ENCODE results near the gene MRFAP1.
"Not testable (repeated sequence)": the region's sequence is repeated elsewhere in the genome, so short reads cannot be mapped to it uniquely, and the experiment has no call there.

Gene MRFAP1

DNA sequence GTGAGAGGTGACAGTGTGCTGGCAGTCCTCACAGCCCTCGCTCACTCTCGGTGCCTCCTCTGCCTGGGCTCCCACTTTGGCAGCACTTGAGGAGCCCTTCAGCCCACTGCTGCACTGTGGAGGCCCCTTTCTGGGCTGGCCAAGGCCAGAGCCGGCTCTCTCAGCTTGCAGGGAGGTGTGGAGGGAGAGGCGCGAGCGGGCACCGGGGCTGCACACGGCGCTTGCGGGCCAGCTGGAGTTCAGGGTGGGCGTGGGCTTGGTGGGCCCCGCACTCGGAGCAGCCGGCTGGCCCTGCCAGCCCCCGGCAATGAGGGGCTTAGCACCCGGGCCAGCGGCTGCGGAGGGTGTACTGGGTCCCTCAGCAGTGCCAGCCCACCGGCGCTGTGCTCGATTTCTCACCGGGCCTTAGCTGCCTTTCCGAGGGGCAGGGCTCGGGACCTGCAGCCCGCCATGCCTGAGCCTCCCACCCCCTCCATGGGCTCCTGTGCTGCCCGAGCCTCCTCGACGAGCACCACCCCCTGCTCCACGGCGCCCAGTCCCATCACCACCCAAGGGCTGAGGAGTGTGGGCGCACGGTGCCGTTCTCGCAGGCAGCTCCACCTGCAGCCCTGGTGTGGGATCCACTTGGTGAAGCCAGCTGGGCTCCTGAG lies 32.2 kb downstream of the MRFAP1 start:
- not testable (repeated sequence) for DNase-seq

DNA sequence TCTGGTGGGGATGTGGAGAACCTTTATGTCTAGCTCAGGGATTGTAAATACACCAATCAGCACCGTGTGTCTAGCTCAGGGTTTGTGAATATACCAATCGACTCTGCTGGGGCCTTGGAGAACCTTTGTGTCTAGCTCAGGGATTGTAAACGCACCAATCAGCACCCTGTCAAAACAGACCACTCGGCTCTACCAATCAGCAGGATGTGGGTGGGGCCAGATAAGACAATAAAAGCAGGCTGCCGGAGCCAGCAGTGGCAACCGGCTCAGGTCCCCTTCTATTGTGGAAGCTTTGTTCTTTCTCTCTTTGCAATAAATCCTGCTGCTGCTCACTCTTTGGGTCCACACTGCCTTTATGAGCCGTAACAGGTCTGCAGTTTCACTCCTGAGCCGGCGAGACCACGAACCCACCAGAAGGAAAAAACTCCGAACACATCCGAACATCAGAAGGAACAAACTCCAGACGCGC lies 32.7 kb downstream of the MRFAP1 start:
- peak; percentile 50 for DNase-seq

DNA sequence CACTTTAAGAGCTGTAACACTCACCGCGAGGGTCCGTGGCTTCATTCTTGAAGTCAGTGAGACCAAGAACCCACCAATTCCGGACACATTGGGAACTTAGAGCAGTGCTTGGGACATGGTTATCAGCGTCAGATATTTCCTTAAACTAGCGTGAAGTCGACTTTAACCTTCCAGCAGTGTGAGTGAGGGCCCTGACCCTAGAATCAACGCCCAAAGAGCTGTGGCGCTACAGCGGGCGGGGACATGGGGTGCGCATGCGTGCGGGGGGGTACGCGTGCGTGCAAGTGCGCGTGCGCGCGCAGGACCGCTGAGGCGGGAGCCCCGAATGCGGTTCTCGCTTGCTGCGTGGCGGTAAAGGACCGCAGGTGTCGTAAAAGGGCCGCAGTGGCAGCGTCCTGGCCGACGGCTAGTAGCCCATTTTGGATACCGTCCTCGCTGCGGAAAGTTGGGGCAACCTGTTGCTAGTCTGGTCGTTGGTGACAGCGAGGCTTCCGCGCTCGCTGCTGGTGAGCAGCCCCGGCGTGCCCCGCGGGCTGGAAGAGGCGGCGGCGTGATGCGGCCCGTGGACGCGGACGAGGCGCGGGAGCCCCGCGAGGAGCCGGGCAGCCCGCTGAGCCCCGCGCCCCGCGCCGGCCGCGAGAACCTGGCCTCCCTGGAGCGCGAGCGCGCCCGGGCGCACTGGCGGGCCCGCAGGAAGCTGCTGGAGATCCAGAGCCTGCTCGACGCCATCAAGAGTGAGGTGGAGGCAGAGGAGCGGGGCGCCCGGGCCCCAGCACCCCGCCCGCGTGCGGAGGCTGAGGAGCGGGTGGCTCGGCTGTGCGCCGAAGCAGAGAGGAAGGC lies 33.4 kb downstream of the MRFAP1 start:
- peak; percentile 95 for DNase-seq

DNA sequence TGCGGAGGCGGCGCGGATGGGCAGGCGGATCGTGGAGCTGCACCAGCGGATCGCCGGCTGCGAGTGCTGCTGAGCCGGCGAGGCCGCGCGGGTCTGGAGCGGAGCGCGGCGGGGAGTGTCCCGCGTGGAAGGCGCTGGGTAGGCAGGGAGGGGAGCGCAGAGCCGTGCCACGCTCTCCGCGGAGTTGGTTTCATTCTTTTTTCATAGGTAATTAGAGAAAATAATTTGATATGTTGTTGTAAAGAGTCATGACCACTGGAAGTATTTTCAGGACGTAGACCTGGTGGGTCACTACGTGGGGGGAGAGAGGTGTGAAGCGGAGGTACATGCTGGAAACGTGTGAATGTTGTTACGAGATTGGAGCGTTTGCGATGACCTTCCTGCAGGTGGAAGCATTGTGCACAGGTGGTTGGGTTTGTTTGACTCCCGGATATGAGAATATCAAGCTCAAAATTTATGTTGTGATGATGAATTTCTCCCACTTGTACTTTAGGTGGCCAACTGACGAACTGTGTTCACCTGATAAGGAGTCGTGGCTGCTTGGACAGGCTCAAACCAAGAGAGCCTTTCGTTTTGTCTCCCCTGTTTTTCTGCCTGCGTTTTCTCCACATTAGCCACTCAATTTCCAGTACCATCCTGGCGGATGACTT lies 34.1 kb downstream of the MRFAP1 start:
- DNase-seq: peak; percentile 38

DNA sequence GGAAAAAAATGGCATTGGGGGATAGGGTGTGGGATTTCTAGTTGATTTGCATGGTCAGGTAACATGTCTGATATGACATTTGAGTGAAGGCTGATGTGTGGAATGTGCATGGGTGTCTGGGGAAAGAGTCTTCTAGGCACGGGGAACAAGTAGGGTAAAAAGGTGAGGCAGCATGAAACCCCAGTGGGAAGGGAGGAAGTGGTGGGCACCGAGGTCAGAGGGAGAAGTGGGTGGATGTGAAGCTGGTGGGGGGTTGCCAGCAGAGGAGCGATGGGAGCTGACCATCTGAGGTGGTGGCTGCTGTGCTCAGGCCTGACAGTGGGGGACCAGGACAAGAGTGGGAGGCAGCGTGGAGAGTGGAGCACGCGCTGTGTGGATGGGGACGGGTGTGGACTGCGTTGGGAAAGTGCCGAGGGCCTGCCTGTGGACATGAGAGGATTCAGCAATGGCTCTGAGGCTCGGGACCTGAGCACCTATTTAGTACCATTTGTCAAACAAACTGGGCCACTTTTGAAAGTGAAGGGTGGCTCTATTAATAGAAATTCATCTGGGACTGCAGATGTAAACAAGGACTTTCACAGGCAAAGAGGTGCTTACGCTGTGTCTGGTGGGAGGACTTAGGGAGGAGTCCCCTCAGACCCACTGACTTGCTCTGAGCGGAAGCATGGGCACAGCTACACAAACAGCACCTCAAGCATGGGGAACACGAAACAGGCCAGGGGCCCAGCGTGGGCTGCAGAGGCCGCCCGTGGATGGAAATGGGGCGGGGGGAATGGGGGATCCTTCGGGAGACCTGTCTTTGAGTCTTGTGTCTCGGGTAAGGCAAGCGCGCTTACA lies 36.5 kb downstream of the MRFAP1 start:
- DNase-seq: no peak

DNA sequence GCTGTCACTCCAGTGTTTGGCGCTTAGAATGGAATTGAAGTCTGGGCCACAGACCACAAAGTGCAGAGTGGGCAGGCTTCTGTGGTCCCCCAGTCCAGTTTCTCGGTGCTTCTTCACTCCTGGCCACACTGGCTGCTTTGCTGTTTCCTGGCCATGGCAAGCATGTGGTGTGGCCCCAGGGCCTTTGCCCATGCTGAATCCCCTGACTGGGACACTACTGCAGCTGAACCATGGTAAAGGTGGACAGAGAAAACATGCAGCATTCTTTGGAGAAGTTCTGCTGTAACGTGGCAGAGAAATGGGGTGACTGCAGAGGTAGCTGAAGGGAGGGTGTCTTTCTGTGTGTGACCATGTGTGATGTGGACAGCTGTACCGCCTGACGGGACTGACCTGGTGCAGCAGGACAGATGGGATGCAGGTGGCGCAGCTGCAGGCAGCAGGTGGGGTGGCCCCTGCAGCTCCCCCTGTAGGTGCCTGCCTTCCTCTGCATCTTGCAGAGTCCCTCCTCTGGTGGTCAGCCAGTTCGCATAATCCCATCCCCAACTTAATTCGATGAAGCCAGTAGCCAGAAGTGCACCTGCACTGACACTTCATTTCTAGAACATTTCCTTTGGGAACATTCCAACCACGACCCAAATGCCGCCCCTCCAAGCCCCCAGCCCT lies 40.0 kb downstream of the MRFAP1 start:
- no peak for DNase-seq

DNA sequence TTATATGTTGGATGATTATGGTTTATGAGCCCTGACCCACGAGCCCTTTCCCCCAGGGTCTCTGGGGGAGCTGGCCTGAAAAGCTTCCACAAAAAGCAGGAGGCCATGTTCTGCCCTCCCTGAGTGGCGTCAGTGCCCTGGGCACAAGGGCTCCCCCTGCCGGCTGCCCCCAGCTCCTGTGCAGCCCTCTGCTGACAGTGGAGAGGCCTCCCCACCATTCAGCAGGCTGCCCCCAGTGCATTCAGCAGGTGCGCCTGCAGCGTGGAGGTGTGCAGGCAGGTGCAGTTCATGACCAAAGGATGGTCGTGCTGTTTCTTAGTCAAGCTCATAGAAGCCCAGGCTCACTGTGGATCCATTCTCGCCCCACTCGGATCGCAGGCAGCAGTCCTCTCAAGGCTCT lies 40.7 kb downstream of the MRFAP1 start:
- no peak for DNase-seq

DNA sequence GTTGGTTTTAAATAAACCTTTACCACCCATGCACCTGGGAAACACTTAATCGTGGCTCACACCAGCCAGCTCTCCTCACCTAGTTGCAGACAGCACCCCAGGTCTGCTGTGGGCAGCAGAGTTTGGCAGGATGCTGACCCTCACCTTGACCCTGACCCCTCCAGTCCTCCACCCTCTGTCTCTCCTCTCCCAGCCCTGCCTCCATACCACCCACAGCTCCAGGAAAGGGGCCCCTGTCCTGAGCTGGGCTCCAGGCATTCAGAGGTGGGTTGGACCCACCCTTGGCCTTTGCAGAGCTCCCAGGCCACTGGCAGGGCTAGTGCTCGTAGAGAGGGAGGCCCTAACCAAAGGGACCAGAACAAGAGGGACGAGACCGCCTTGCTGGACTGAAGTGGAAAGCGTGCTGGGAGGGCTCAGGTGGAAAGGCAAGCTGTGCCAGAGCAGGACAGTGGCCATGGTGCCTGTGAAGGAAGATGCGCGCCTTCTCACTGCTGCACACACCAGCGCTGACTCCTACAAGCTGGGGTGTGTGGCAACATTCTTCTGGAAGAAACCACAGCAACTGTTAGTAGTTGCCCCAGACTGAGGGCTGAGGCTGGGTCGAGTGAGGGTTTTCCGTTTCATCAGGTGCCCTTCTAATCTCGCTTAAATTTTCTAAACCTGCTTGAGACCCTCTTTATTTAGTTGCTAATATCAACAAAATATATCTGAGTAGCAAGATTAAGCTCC lies 42.5 kb downstream of the MRFAP1 start:
- no peak for DNase-seq

DNA sequence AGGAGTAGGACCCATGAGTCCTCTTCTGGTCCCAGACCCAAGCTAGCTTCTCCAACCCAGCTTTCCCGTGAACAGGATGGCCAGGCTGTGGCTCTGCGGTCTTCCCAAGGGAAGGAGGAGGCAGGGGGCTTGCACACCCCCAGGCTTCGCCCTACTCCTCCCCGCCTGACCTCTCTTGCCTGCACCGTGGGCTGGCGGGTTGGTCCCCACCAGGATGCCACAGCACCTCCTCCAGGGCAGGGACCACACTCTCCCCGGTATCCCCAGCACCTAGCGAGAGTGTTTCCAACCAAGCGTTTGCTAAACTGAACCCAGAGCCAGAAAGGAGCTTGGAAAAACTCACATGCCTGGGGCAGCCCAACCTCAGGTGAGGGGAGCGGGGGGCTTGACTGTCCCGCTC lies 44.2 kb downstream of the MRFAP1 start:
- no peak for DNase-seq

DNA sequence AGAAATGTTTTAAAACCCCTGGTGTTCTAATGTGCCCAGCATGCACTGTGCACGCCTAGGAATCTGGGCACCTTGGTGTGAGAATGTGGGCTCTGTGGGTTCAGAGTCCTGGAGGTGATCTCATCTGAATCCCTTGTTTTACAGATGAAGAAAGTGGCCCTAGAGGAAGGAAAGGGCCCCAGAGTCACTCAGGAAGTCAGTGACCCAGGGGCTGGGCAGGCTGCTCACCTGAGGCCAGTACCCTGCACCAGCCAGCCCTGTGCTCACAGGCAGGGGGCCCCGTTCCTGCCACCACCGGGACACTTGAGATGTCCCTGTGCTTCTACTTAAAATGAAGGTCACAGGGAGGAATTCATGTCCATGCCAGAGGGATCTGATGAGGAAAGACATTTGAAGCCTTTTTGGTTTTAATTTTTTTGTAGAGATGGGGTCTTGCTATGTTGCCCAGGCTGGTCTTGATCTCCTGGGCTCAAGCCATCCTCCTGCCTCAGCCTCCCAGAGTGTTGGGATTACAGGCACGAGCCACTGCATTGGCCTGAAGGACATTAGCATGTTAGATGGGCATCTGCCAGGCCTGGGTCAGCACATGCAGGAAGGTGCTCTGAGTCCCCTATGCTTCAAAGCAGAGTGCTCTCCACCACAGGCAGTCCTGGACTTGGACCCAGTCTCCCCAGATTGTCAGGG lies 45.8 kb downstream of the MRFAP1 start:
- no peak for DNase-seq

DNA sequence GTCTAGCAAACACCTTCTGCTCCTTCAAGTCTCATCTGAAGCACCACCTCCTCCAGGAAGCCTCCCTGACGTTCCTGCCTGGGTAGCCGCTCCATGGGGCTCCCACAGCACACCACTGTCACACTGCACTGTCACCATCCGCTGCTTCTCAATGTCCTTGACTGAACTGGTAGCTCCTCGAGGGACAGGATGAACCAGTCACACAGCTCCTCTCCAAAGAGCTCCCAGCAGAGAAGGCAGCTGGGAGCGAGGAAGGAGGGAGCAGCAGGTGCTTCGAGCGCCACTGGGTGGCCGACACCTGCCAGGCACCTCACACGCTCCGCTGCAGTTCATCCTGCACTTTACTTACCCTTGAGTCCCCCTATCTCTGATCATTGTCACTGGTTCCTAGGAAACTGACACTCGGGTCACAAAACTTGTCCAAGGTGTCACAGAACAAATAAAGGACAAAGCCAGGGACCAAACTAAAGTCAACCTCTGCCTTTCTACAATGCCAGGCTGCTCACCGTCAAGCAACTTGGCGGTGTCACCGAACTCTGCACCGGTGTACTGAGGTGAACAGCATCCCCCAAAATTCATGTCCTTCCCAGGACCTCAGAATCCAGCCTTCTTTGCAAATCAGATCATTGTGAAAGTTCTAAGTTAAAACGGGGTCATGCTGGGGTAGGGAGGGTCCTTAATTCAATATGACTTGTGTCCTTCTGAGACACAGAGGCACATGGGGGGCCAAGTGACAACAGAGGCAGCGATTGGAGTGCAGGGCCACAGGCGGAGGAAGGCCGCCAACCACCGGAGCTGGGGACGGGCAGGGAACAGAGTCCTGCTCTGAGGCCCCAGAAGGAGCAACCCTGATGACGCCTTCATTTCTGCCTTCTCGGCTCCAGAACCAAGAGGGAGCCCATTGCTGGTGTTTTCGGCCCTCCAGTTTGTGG lies 47.7 kb downstream of the MRFAP1 start:
- DNase-seq: no peak

DNA sequence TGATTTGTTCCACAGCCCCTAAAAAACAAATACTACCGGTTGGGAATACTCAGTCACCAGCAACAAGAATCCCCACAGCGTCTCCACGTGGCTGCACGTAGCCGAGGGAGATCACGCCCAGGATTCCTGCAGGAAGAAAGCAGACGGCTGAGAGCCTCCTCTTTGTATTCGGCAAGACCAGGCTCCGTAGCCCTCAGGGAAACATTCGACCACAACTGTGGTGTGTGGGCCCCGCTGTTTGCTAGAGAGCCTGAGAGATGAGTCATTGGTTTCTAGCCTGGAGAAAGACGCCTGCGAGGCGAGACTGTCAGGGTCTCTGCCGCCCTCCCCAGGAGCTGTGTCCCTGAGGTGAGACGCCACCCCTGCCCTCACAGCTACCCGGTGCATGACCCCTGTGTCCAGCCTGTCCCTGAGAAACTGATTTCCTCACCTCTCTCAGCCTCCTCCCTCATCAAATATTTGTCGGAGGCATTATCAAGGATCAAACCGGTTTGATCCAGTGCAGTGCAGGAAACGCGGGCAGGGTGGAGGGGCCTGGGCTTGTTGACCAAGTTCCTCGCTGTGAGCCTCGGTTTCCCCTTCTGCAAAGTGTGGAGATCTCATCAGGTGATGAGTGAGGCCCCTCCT lies 48.5 kb downstream of the MRFAP1 start:
- DNase-seq: peak; percentile 96

DNA sequence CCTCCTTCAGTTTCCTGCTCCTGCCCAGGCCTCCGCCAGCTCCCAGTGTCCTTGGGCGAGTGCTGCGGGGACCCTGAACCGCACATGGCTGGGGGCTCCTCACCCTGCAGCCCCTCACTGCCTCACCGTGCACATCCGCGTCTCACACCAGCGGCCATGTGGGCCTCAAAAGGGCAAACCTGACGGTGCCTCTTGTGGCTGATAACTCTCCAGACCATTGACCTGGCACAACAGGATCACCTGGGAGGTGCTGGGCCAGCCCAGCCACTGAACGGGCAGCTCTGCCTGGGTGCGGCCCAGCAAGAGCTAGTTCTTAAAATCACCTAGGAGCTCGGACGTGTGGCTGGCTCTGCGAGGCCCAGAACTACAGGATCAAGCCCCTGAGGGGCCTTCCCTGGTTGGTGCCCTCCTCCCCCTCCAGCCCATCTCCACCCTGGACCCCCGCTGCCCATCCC lies 49.0 kb downstream of the MRFAP1 start:
- no peak for DNase-seq

All from fibroblast of skin of right quadriceps (primary cell).